ENCODE results near the gene PRICKLE1. TPM values are rescaled to one million over a fixed set of nuclear protein-coding genes. Genes with fewer than 3 reads are reported as not detected.

PRICKLE1 gene
- 0.19 and 1.5 TPM in 2 replicates for total RNA-seq (2014; rRNA removed; shearing (Covaris generic))
- total RNA-seq (2022): 0.13 TPM in 1 of 2 replicates, not detected in the other
- percentile 12 among the genes with signal in this experiment for Bru-seq, nascent RNA
- BruChase-seq, experiment 1, labeled RNA remaining after a 6-hour chase: percentile 8 among the genes with signal in this experiment
- BruChase-seq, experiment 2, labeled RNA remaining after a 2-hour chase: percentile 3 among the genes with signal in this experiment
- long read RNA-seq, partial matches to known transcripts: 0 of 1 reads
- long read RNA-seq, other reads (novel, unspliced or antisense): 1 of 1 reads

GRCh38 chr12:42589465-42590329 lies at the start of gene PRICKLE1:
PRICKLE1 (minus strand) TSS chr12:42589746; CDS start chr12:42472516, 117,230 bp downstream.
- BruUV-seq (replicated peaks): no TSS peak
- peak within 1 kb of the TSS; percentile 66 for H3K4me3 ChIP-seq (ENCODE audit: low read depth, low read length, poor library complexity, severe bottlenecking)
- H3K27ac ChIP-seq (ENCODE audit: low read depth, low read length, poor library complexity, severe bottlenecking): no peak within 1 kb of the TSS
- no peaks in the 10 kb centered on the region for H3K79me2 ChIP-seq (ENCODE audit: insufficient read depth, low read depth, low read length)
- ChIA-PET CTCF (ENCODE audit: unreplicated experiment) (no interaction called here), POLR2A (no interaction called here)
- H2AFZ ChIP-seq (ENCODE audit: low read length): peak within 1 kb of the TSS; percentile 37; the same call in 1 of the 2 replicates
- H3K9me3 ChIP-seq (ENCODE audit: low read length): no peaks in the 10 kb centered on the region
- no peaks in the 10 kb centered on the region for H4K20me1 ChIP-seq (ENCODE audit: insufficient read depth, low read length)
- peak; percentile 46 for DNase-seq (ENCODE audit: low spot score)
- intact Hi-C loops (cut with micrococcal nuclease; ENCODE audit: unreplicated experiment): no loop called here
- no peaks in the 10 kb centered on the region for H3K36me3 ChIP-seq (ENCODE audit: insufficient read depth, low read length)
- H3K9me2 ChIP-seq (ENCODE audit: insufficient read depth, low read length): no peaks in the 10 kb centered on the region
- peak within 1 kb of the TSS; percentile 83 for H3K4me2 ChIP-seq (ENCODE audit: low read length)
- peaks cover 15% of the 10 kb centered on the region for H3K4me1 ChIP-seq (ENCODE audit: insufficient read depth, low read length, poor library complexity, severe bottlenecking)
- TF ChIP-seq CTCF (conservative IDR thresholded peaks at IDR 0.05; ENCODE audit: low read length) (no peak), EZH2phosphoT487 (IDR thresholded peaks at IDR 0.05; ENCODE audit: borderline replicate concordance, low read depth, low read length) (0 out of 2 replicates have a peak, but pooled peaks have one; percentile 30)

GRCh38 chr12:42638697-42639096 lies 49.2 kb upstream of the PRICKLE1 start:
- Histone ChIP-seq H3K36me3 (ENCODE audit: insufficient read depth, low read length) (no peaks in the 10 kb centered on the region), H3K27ac (ENCODE audit: low read depth, low read length, poor library complexity, severe bottlenecking) (no peak overlapping the region), H3K9me3 (ENCODE audit: low read length) (no peaks in the 10 kb centered on the region), H3K79me2 (ENCODE audit: insufficient read depth, low read depth, low read length) (no peaks in the 10 kb centered on the region), H3K4me2 (ENCODE audit: low read length) (no peak overlapping the region), H4K20me1 (ENCODE audit: insufficient read depth, low read length) (no peaks in the 10 kb centered on the region), H2AFZ (ENCODE audit: low read length) (no peak overlapping the region), H3K4me3 (ENCODE audit: low read depth, low read length, poor library complexity, severe bottlenecking) (no peak overlapping the region), H3K4me1 (ENCODE audit: insufficient read depth, low read length, poor library complexity, severe bottlenecking) (no peaks in the 10 kb centered on the region), H3K9me2 (ENCODE audit: insufficient read depth, low read length) (no peaks in the 10 kb centered on the region)
- intact Hi-C loops (cut with micrococcal nuclease; ENCODE audit: unreplicated experiment): no loop called here
- ChIA-PET CTCF (ENCODE audit: unreplicated experiment) (no interaction called here), POLR2A (interaction anchor here (0.7 kb wide), 1 partner anchor 221 kb away, joined by 6 read pairs; no protein-coding TSS in a partner anchor)
- BruUV-seq (replicated peaks): no TSS peak
- no peak for DNase-seq (ENCODE audit: low spot score)
- TF ChIP-seq CTCF (conservative IDR thresholded peaks at IDR 0.05; ENCODE audit: low read length) (no peak), EZH2phosphoT487 (IDR thresholded peaks at IDR 0.05; ENCODE audit: borderline replicate concordance, low read depth, low read length) (no peak)
